H1 (cell line): ENCODE measurements around the gene ASPG. TPM values are rescaled to one million over a fixed set of nuclear protein-coding genes. Genes with fewer than 3 reads are reported as not detected.
A peak's percentile ranks its signal among the peaks of the same experiment; 100 is the strongest.

Experiments
- CTCF ChIA-PET: fragments of 300-600 bp; sonication (Branson Sonifier 250); formaldehyde crosslinking; loops from one replicate; lab custom pipeline; 2021; ENCODE audit not compliant: partially characterized antibody; lab: Charles Lee
- POLR2A ChIA-PET: fragments of 300-600 bp; sonication (Branson Sonifier 250); formaldehyde crosslinking; loops from one replicate; lab custom pipeline; 2021; ENCODE audit warnings: inconsistent platforms; ENCODE audit not compliant: partially characterized antibody; lab: Charles Lee
- DNase-seq, 2 experiments: peaks; one replicate each; pipeline versions ENCODE4 v3.0.0 to v3.0.0-alpha.2; 2010 to 2022; ENCODE audit warnings: low spot score in 2 of 2, low read depth in 1 of 2, mixed read lengths in 1 of 2
- FAIRE-seq: peaks from 2 replicates; lab custom pipeline; 2011; peaks lifted over from hg19 to GRCh38; lab: Jason Lieb, UNC
- H2AFZ ChIP-seq: 2 replicates; pipeline ENCODE4 v1.8.1; 2012; ENCODE audit warnings: low read length, inconsistent platforms
- H2AK5ac ChIP-seq: 2 replicates; pipeline ENCODE4 v1.6.1; 2013; ENCODE audit warnings: low read depth, low read length
- H2BK120ac ChIP-seq: replicated peaks from 2 replicates; pipeline ENCODE3; 2013; ENCODE audit warnings: low read depth, low read length, inconsistent platforms
- H2BK12ac ChIP-seq: 2 replicates; pipeline ENCODE4 v1.6.1; 2013; ENCODE audit warnings: low read depth, low read length
- H2BK15ac ChIP-seq: 2 replicates; pipeline ENCODE4 v1.6.1; 2013; ENCODE audit warnings: low read length
- H2BK20ac ChIP-seq: 2 replicates; pipeline ENCODE4 v1.6.1; 2013; ENCODE audit warnings: low read length
- H2BK5ac ChIP-seq: 2 replicates; pipeline ENCODE4 v1.6.1; 2013; ENCODE audit warnings: low read depth, low read length
- H3K14ac ChIP-seq: 2 replicates; pipeline ENCODE4 v1.6.1; 2013; ENCODE audit warnings: inconsistent platforms; ENCODE audit not compliant: insufficient read length
- H3K18ac ChIP-seq: 2 replicates; pipeline ENCODE4 v1.6.1; 2013; ENCODE audit warnings: low read length; ENCODE audit errors: extremely low read depth
- H3K23ac ChIP-seq: 2 replicates; pipeline ENCODE4 v1.6.1; 2013; ENCODE audit warnings: inconsistent platforms; ENCODE audit not compliant: insufficient read length
- H3K23me2 ChIP-seq: 2 replicates; pipeline ENCODE4 v1.6.1; 2013; ENCODE audit warnings: low read depth, low read length
- H3K27ac ChIP-seq: 2 replicates; pipeline ENCODE4 v1.6.1; 2011; ENCODE audit warnings: low read depth, low read length, inconsistent platforms
- H3K27me3 ChIP-seq, 4 experiments: replicated peaks in 1 of 4; 1 replicate in 1 of 4; 2 replicates in 3 of 4; pipeline versions ENCODE4 v1.6.1 to v1.8.1; 2011 to 2013; ENCODE audit warnings: low read length in 3 of 4, mild to moderate bottlenecking in 3 of 4, inconsistent platforms in 2 of 4, mixed read lengths in 2 of 4, moderate library complexity in 1 of 4; ENCODE audit not compliant: control insufficient read depth in 3 of 4, insufficient read depth in 3 of 4; ENCODE audit errors: extremely low read depth in 1 of 4
- H3K36me3 ChIP-seq, 4 experiments: 2 replicates each; pipeline versions ENCODE4 v1.6.1 to v1.8.1; 2011 to 2013; ENCODE audit warnings: mild to moderate bottlenecking in 4 of 4, low read length in 3 of 4, moderate library complexity in 2 of 4, control low read depth in 1 of 4, inconsistent platforms in 1 of 4; ENCODE audit not compliant: insufficient read depth in 4 of 4, control insufficient read depth in 2 of 4
- H3K4ac ChIP-seq: replicated peaks from 2 replicates; pipeline ENCODE3; 2013; ENCODE audit warnings: low read length, low read depth, mixed read lengths, inconsistent platforms; ENCODE audit not compliant: insufficient read length
- H3K4me1 ChIP-seq, 4 experiments: replicated peaks in 1 of 4; 1 replicate in 1 of 4; 2 replicates in 3 of 4; pipeline versions ENCODE4 v1.6.1 to v1.8.1; 2011 to 2013; ENCODE audit warnings: low read length in 3 of 4, inconsistent platforms in 2 of 4, mixed read lengths in 1 of 4; ENCODE audit not compliant: insufficient read depth in 4 of 4, control insufficient read depth in 3 of 4
- H3K4me2 ChIP-seq, 2 experiments: 2 replicates each; pipeline versions ENCODE4 v1.6.1 to v1.8.1; 2011 to 2013; ENCODE audit warnings: low read depth in 2 of 2, low read length in 2 of 2, control low read depth in 1 of 2, inconsistent platforms in 1 of 2, mild to moderate bottlenecking in 1 of 2; ENCODE audit not compliant: insufficient read depth in 1 of 2
- H3K4me3 ChIP-seq, 4 experiments: fragments of 200-600, 300-600 bp in 1 of 4; sonication (generic), shearing (Covaris generic), sonication (Bioruptor Twin) in 1 of 4; 2 replicates each; pipeline versions ENCODE4 v1.5.1 to v1.8.1; 2011 to 2016; ENCODE audit warnings: low read length in 4 of 4, low read depth in 3 of 4, control low read depth in 2 of 4, inconsistent platforms in 2 of 4, mild to moderate bottlenecking in 2 of 4, mixed read lengths in 1 of 4, moderate library complexity in 1 of 4; ENCODE audit not compliant: insufficient read depth in 2 of 4; ENCODE audit errors: extremely low read depth in 1 of 4
- H3K56ac ChIP-seq: replicated peaks from 2 replicates; pipeline ENCODE3; 2013; ENCODE audit warnings: low read depth, mild to moderate bottlenecking, mixed read lengths, low read length, inconsistent platforms; ENCODE audit not compliant: insufficient read length
- H3K79me1 ChIP-seq: 2 replicates; pipeline ENCODE4 v1.6.1; 2013; ENCODE audit warnings: low read depth, low read length, control low read depth
- H3K79me2 ChIP-seq, 2 experiments: 2 replicates each; pipeline versions ENCODE4 v1.6.1 to v1.8.1; 2012 to 2013; ENCODE audit warnings: low read length in 2 of 2, mild to moderate bottlenecking in 2 of 2, inconsistent platforms in 1 of 2; ENCODE audit not compliant: insufficient read depth in 2 of 2, control insufficient read depth in 1 of 2
- H3K9ac ChIP-seq, 4 experiments: replicated peaks in 1 of 4; 1 replicate in 1 of 4; 2 replicates in 3 of 4; pipeline versions ENCODE4 v1.6.1 to v1.8.1; 2011 to 2013; ENCODE audit warnings: low read depth in 3 of 4, low read length in 3 of 4, control low read depth in 2 of 4, mild to moderate bottlenecking in 2 of 4, moderate library complexity in 2 of 4, inconsistent platforms in 1 of 4; ENCODE audit errors: extremely low read depth in 1 of 4
- H3K9me3 ChIP-seq, 2 experiments: 2 replicates each; pipeline versions ENCODE4 v1.6.1 to v1.8.1; 2012 to 2013; ENCODE audit warnings: mild to moderate bottlenecking in 2 of 2, moderate library complexity in 2 of 2, control low read depth in 1 of 2, inconsistent platforms in 1 of 2, low read depth in 1 of 2, low read length in 1 of 2, mixed read lengths in 1 of 2; ENCODE audit not compliant: insufficient read depth in 2 of 2
- H4K20me1 ChIP-seq, 2 experiments: replicated peaks in 1 of 2; 2 replicates each; pipeline versions ENCODE3 to v1.8.1; 2011 to 2013; ENCODE audit warnings: inconsistent platforms in 2 of 2, low read length in 2 of 2, mild to moderate bottlenecking in 1 of 2; ENCODE audit not compliant: insufficient read depth in 2 of 2, control insufficient read depth in 1 of 2
- H4K5ac ChIP-seq: 2 replicates; pipeline ENCODE4 v1.6.1; 2013; ENCODE audit warnings: low read length, low read depth, mixed read lengths, inconsistent platforms; ENCODE audit not compliant: insufficient read length
- H4K8ac ChIP-seq: 2 replicates; pipeline ENCODE4 v1.8.0; 2013; ENCODE audit warnings: mild to moderate bottlenecking, moderate library complexity, low read length, inconsistent platforms; ENCODE audit not compliant: insufficient read depth; ENCODE audit errors: extremely low read depth
- H4K91ac ChIP-seq: replicated peaks from 2 replicates; pipeline ENCODE3; 2013; ENCODE audit warnings: low read length, mixed read lengths, inconsistent platforms; ENCODE audit not compliant: insufficient read length
- BRCA1 ChIP-seq: IDR thresholded peaks from 2 replicates; pipeline ENCODE4 v1.6.1; 2012; ENCODE audit warnings: low read depth, low read length, improper control_type of control experiment
- CBX5 ChIP-seq: fragments of 300-800, 300-1000 bp; sonication (generic); IDR thresholded peaks from 2 replicates; pipeline ENCODE4 v1.7.1; 2016; ENCODE audit warnings: antibody characterized with exemption, low read length, low read depth
- GTF2F1 ChIP-seq: IDR thresholded peaks from 2 replicates; pipeline ENCODE4 v1.6.1; 2012; ENCODE audit warnings: low read depth, low read length, improper control_type of control experiment, borderline replicate concordance
- NRF1 ChIP-seq: IDR thresholded peaks from 2 replicates; pipeline ENCODE4 v1.6.1; 2011; ENCODE audit warnings: mild to moderate bottlenecking, low read depth, low read length, improper control_type of control experiment
- POU5F1 ChIP-seq: IDR thresholded peaks from 2 replicates; pipeline ENCODE4 v1.6.1; 2011; ENCODE audit warnings: low read depth, mild to moderate bottlenecking, low read length, moderate library complexity
- SIN3A ChIP-seq, 2 experiments: IDR thresholded peaks in 1 of 2; conservative IDR thresholded peaks in 1 of 2; 2 replicates each; pipeline ENCODE4 v1.6.1; 2011 to 2012; ENCODE audit warnings: low read length in 2 of 2, improper control_type of control experiment in 1 of 2, low read depth in 1 of 2, mild to moderate bottlenecking in 1 of 2
- SIX5 ChIP-seq: IDR thresholded peaks from 2 replicates; pipeline ENCODE4 v1.6.1; 2011; ENCODE audit warnings: mild to moderate bottlenecking, low read depth, low read length
- TAF7 ChIP-seq: optimal IDR thresholded peaks from 2 replicates; pipeline ENCODE3; 2011; ENCODE audit warnings: low read depth, mild to moderate bottlenecking, inconsistent platforms, low read length, moderate library complexity, borderline replicate concordance
- WGBS, 2 experiments: shearing (Covaris generic) in 1 of 2; methylation state at CpG; one replicate each; pipeline versions ENCODE4 v1.1.6 to v1.1.7; 2013 to 2015; ENCODE audit warnings: low lambda C conversion rate in 2 of 2, mixed read lengths in 2 of 2, inconsistent platforms in 1 of 2, low coverage in 1 of 2, missing lambda C conversion rate in 1 of 2; ENCODE audit not compliant: insufficient replicate concordance in 2 of 2, insufficient coverage in 1 of 2, insufficient read length in 1 of 2; ENCODE audit errors: extremely low coverage in 1 of 2, missing lambda C conversion rate in 1 of 2; 5-methylcytosine and 5-hydroxymethylcytosine counted together
- polyA plus RNA-seq, 7 experiments: library from polyadenylated mRNA; depleted of rRNA in 3 of 7; stranded (reverse) in 5 of 7; unstranded in 2 of 7; fragments of >200 nt in 5 of 7; fragments of 200-250 nt in 2 of 7; gene quantifications; 1 replicate in 5 of 7; 2 replicates in 1 of 7; 4 replicates in 1 of 7; pipeline versions ENCODE4 v1.2.1 to v1.2.3, GENCODE V29; 2011 to 2013; ENCODE audit warnings: missing spikeins in 2 of 7, mixed read lengths in 2 of 7
- total RNA-seq: library from RNA; stranded (reverse); fragmentation: NEBNext Ultra II Directional; extraction: Animal tissue kit (Norgen Biotek cat#: 25700); gene quantifications from 2 replicates; pipeline ENCODE4 v1.2.1, GENCODE V29; 2021
- TF ChIP-seq, protein P1 (sequence below): IDR thresholded peaks from 2 replicates; pipeline ENCODE4 v1.6.1; 2011; ENCODE audit warnings: low read depth, mild to moderate bottlenecking, low read length; ENCODE audit not compliant: insufficient read depth
- TF ChIP-seq, protein P2 (sequence below): IDR thresholded peaks from 2 replicates; pipeline ENCODE4 v1.6.1; 2012; ENCODE audit warnings: inconsistent platforms

Gene ASPG
- total and polyA plus RNA-seq, 2 of the 8 experiments (the other 6 are each of a cell fraction or from before 2014, with no cell fraction given), result 0.34 to 0.59 TPM

DNA sequence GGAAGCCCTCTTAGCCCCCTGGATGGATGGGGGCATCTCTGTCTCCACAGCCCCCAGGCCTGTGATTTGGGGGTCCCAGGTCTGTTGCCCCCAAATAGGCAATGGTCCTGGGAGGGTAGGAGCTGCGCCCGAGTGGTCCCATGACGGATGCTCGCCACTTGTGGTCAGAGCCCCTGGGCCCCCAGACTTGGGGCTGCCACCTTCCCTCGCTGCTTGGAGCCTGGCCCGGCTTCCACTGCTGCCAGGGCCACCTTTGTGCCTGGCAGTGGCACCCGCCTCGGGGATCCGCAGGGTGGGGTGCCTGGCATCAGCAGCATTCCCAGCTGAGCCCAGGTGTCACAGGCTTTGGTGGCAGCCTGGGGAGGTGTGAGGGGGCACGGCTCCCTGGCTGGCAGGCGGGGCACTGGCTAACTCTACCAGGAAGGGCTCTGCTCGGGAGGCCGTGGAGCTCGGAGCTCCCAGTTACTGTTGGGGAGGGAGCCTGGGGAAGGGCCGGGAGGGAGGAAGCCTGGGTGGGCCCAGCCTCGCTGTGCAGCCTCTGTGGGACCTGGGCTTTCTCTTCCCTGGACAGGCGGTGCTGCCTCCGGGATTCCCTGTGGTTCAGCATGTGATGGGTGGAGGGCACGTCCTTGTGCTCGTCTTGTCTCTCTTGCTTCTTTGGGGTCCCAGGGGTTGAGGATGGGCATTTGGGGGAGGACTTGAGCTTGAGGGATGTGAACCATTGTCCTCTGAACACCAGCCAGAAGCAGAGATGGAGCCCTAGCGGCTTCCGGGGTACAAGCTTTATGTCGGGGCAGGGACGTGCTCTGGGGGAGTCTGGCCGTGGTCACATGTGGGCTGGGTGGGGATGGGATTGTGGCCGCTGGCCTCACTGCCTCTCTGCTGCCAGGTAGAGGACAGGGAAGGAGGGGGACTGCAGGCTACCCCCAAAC is 58.3 kb downstream of the ASPG start:
- Histone ChIP-seq H3K23me2 (peaks cover 6% of the 10 kb centered on the region; the same call in 1 of the 2 replicates), H2AFZ (no peak overlapping the region), H3K79me2 (peaks cover 28 to 96% of the 10 kb centered on the region in 2 experiments; a peak in 3 of 4 replicates), H3K9me3 (no peaks in the 10 kb centered on the region), H3K23ac (no peak overlapping the region), H3K56ac (no peak overlapping the region), H2AK5ac (no peak overlapping the region; the same call in 1 of the 2 replicates), H4K8ac (no peak overlapping the region), H2BK5ac (no peak overlapping the region), H3K14ac (no peak overlapping the region), H4K5ac (no peak overlapping the region), H2BK15ac (no peak overlapping the region), H3K27me3 (no peaks in the 10 kb centered on the region), H3K4me1 (peaks cover 0 to 35% (median 27%) of the 10 kb centered on the region in 4 experiments; a peak in 6 of 7 replicates), H3K4me3 (no peak overlapping the region), H2BK20ac (no peak overlapping the region), H3K18ac (peak overlapping the region; percentile 19), H3K27ac (no peak overlapping the region), H2BK12ac (0 out of 2 replicates have a peak overlapping the region, but pooled peaks have one; percentile 17), H3K36me3 (no peaks in the 10 kb centered on the region; a peak in 2 of 8 replicates), H4K91ac (no peak overlapping the region), H4K20me1 (peaks cover 20 to 38% of the 10 kb centered on the region in 2 experiments), H2BK120ac (no peak overlapping the region), H3K4ac (no peak overlapping the region), H3K9ac (no peak overlapping the region), H3K79me1 (peaks cover 23% of the 10 kb centered on the region), H3K4me2 (no peak overlapping the region)
- POLR2A ChIA-PET, result interaction anchor here (0.9 kb wide), 1 partner anchor 38 kb away, joined by 4 read pairs; no protein-coding TSS in a partner anchor
- no peak for FAIRE-seq
- CTCF ChIA-PET, result interaction anchor here (0.7 to 3.9 kb wide), 9 partner anchors 11 to 226 kb away, joined by 3 to 16 read pairs (median 3); no protein-coding TSS in a partner anchor
- DNase-seq, result peak in 1 of 2 experiments; percentile 39
- WGBS, 2 experiments, result 87% methylated on average over 17 of the region's 26 CpGs; no CpG with 5 or more reads in 1 of the 2 experiments
- TF ChIP-seq POU5F1, result no peak
- no peak for TF ChIP-seq SIX5
- TF ChIP-seq CBX5, result no peak
- TF ChIP-seq, protein P1, sequence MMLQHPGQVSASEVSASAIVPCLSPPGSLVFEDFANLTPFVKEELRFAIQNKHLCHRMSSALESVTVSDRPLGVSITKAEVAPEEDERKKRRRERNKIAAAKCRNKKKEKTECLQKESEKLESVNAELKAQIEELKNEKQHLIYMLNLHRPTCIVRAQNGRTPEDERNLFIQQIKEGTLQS, result no peak
- no peak for TF ChIP-seq BRCA1
- TF ChIP-seq NRF1, result no peak
- TF ChIP-seq GTF2F1, result no peak
- no peak for TF ChIP-seq SIN3A (conservative IDR thresholded peaks at IDR 0.05 in 1 of 2, IDR thresholded peaks at IDR 0.05 in 1 of 2; ENCODE audit: low read depth in 1 of 2, low read length in 2 of 2)
- TF ChIP-seq, protein P2, sequence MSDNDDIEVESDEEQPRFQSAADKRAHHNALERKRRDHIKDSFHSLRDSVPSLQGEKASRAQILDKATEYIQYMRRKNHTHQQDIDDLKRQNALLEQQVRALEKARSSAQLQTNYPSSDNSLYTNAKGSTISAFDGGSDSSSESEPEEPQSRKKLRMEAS, result no peak
- TF ChIP-seq TAF7, result no peak
